LNCaP clone FGC (cell line): Measurements from ENCODE around the gene LRRK1.
"Not testable (repeated sequence)": the region's sequence is repeated elsewhere in the genome, so short reads cannot be mapped to it uniquely, and the experiment has no call there.

Experiments used
- DNase-seq: peaks from one replicate; pipeline ENCODE4 v3.0.0-alpha.2; 2011; ENCODE audit warnings: low read depth
- H3K4me3 ChIP-seq: 2 replicates; pipeline ENCODE4 v1.5.1; 2011; ENCODE audit warnings: mild to moderate bottlenecking, low read depth, low read length, control low read depth
- TF ChIP-seq, protein P1 (sequence below): IDR thresholded peaks from 2 replicates; pipeline ENCODE4 v1.5.1; 2012; ENCODE audit warnings: mild to moderate bottlenecking; ENCODE audit not compliant: control insufficient read depth, insufficient read depth; ENCODE audit errors: extremely low read depth

LRRK1 gene

DNA sequence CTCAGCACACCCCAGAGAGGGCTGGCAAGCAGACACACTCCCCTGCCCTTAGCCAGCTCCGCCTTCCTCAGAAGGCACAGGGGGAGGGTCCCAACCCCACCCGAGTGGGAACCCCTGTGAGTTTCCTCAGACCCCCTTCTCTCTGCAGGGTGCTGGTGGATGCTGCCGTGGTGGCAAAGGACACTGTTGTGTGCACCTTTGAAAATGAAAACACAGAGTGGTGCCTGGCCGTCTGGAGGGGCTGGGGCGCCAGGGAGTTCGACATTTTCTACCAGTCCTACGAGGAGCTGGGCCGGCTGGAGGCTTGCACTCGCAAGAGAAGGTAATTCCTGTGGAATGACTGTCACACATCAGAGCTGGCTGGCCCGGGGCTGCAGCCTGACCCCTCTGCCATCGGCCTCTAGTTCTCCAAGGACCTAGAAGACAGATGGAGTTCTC lies 149.4 kb downstream of the LRRK1 start:
- H3K4me3 ChIP-seq = no peak overlapping the region
- TF ChIP-seq, protein P1, sequence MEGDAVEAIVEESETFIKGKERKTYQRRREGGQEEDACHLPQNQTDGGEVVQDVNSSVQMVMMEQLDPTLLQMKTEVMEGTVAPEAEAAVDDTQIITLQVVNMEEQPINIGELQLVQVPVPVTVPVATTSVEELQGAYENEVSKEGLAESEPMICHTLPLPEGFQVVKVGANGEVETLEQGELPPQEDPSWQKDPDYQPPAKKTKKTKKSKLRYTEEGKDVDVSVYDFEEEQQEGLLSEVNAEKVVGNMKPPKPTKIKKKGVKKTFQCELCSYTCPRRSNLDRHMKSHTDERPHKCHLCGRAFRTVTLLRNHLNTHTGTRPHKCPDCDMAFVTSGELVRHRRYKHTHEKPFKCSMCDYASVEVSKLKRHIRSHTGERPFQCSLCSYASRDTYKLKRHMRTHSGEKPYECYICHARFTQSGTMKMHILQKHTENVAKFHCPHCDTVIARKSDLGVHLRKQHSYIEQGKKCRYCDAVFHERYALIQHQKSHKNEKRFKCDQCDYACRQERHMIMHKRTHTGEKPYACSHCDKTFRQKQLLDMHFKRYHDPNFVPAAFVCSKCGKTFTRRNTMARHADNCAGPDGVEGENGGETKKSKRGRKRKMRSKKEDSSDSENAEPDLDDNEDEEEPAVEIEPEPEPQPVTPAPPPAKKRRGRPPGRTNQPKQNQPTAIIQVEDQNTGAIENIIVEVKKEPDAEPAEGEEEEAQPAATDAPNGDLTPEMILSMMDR = no peak
- DNase-seq = no peak

- TF ChIP-seq, protein P1 = 0 out of 2 replicates have a peak, but pooled peaks have one; percentile 2
- DNase-seq = no peak
- no peak overlapping the region for H3K4me3 ChIP-seq
Measured at GRCh38 chr15:101068961-101069653, 149.9 kb downstream of the LRRK1 start.

DNA sequence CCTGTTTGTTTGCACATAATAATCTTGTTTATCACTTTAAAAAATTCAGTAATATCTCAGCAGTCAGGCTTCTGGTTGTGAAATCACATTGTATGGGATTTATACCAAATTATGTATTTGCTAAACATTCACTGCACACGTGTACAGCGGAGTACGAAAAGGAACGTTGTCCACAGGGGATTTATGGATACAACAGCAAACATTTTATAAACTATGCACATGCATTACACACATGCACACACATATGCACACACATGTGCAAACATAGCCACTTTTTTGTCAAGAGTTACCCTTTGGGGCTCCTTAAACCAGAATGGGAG lies 150.5 kb downstream of the LRRK1 start:
- no peak for DNase-seq
- no peak overlapping the region for H3K4me3 ChIP-seq
- TF ChIP-seq, protein P1 = no peak

GRCh38 chr15:101070024-101070423 lies 150.9 kb downstream of the LRRK1 start:
- DNase-seq = no peak
- TF ChIP-seq, protein P1 = no peak
- no peak overlapping the region for H3K4me3 ChIP-seq

GRCh38 chr15:101070502-101071273 lies 151.5 kb downstream of the LRRK1 start:
- H3K4me3 ChIP-seq = no peak overlapping the region
- no peak for DNase-seq
- TF ChIP-seq, protein P1 = no peak

DNA sequence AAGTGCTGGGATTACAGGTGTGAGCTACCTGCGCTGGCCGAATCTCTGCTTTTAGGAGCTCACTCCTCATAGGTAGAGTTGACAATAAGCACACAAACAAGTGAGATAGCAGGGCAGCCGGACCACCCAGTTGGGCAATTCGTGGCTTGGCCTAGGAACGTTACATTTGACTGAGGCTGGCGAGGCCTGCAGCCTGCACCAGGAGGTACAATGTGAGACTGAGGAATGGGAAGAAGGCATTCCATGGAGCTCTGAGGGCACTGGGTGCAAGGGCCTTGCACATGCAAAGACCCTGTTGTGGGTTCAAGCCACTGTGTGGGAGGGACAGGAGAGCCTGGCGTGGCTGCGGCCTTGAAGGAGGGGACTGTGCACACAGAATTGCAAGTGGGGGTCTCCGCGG lies 152.5 kb downstream of the LRRK1 start:
- DNase-seq = no peak
- no peak overlapping the region for H3K4me3 ChIP-seq
- TF ChIP-seq, protein P1 = no peak

DNA sequence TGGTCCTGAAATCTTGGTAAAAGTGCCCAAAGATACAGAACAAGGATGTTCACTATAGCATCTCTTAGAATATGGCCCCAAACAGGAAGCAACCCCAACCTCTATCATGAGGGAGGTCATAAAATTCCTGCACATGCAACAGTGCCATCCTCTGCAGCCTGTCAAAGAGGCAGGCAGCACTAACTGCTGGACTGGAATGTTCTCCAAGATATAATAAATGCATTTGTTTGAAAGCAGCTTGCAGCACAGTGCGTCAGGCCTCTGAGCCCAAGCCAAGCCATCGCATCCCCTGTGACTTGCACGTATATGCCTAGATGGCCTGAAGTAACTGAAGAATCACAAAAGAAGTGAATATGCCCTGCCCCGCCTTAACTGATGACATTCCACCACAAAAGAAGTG lies 153.1 kb downstream of the LRRK1 start:
- not testable (repeated sequence) for DNase-seq, H3K4me3 ChIP-seq

GRCh38 chr15:101077806-101078668 lies 158.9 kb downstream of the LRRK1 start:
- DNase-seq, H3K4me3 ChIP-seq: not testable (repeated sequence)
